ENCODE data around the gene PGF. TPM values are rescaled to one million over a fixed set of nuclear protein-coding genes. Genes with fewer than 3 reads are reported as not detected.
"Not testable (repeated sequence)": the region's sequence is repeated elsewhere in the genome, so short reads cannot be mapped to it uniquely, and the experiment has no call there.

PGF gene
- total RNA-seq, 1 donor from 2014 or later: 4.7 TPM

DNA sequence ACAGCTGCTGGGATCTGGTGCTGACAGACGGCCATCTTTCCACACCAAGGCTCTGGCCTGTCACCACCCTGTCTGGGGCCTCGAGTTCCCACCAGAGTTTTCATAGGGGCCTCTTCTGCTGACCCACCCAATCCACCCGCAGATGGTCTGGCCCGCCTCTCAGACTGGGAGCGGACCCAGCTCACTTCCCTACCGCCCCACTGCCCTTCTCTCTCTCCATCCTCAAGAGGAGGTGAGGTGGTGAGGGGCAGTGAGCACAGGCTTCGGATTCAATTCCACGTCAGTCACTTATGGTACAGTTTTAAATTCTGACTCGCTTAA, 20.1 kb downstream of the PGF start:
- H3K9me3 ChIP-seq: no peaks in the 10 kb centered on the region
- no peaks in the 10 kb centered on the region for H3K27me3 ChIP-seq
- TF ChIP-seq, protein P1, sequence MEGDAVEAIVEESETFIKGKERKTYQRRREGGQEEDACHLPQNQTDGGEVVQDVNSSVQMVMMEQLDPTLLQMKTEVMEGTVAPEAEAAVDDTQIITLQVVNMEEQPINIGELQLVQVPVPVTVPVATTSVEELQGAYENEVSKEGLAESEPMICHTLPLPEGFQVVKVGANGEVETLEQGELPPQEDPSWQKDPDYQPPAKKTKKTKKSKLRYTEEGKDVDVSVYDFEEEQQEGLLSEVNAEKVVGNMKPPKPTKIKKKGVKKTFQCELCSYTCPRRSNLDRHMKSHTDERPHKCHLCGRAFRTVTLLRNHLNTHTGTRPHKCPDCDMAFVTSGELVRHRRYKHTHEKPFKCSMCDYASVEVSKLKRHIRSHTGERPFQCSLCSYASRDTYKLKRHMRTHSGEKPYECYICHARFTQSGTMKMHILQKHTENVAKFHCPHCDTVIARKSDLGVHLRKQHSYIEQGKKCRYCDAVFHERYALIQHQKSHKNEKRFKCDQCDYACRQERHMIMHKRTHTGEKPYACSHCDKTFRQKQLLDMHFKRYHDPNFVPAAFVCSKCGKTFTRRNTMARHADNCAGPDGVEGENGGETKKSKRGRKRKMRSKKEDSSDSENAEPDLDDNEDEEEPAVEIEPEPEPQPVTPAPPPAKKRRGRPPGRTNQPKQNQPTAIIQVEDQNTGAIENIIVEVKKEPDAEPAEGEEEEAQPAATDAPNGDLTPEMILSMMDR (IDR thresholded peaks at IDR 0.05): no peak
- ATAC-seq (no peak), DNase-seq (peak; percentile 42)
- intact Hi-C loops (cut with DNase I): no loop called here
- no peak overlapping the region for H3K4me3 ChIP-seq
- peaks cover 41% of the 10 kb centered on the region for H3K4me1 ChIP-seq
- H3K27ac ChIP-seq: peak overlapping the region; percentile 63
- H3K36me3 ChIP-seq: no peaks in the 10 kb centered on the region

DNA sequence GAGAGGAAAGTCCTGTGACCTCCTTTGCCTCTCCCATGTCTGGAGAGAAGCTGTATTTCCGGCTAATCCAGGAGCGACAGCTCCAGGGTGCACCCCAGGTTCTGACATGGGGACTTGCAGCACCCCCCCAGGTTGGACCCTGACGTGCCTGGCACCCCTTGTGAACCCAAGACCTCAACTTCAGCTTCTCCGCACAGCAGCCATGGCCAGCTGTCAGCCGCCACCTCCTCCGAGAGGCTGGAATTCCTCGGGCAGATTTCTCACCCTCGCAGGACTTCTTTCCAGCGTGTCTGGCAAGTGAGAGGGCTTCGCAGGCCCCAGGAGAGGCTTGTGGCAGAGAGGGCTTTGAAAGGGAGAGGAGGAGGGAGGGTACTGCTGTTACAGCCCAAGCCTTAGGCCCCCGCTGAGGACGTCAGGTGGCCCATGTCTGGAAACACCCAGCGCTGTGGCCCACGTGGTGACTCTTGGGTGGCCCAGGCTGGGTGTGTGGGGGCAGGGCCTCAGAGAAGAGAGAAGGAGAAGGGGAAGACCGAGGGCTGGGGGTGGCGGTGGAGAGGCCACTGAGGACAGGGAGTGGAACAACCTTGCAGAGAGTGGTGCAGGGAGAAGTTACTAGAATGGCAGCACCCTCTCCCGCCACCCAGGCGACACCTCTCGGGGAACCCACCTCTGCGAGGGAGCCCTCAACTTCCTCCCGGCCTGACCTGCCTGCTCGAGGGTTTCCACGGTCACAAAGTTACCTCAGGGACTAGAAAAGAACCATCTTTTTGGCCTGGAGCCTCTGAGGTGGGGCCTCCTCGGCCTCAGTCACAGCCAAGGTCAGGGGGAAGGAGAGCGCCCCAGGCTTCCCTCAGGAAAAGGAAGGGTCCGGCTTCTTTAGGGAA, 20.7 kb downstream of the PGF start:
- H3K4me3 ChIP-seq: no peak overlapping the region
- H3K4me1 ChIP-seq: peaks cover 36% of the 10 kb centered on the region
- H3K36me3 ChIP-seq: no peaks in the 10 kb centered on the region
- intact Hi-C loops (cut with DNase I): no loop called here
- DNase-seq (peak; percentile 83), ATAC-seq (peak; percentile 72)
- no peaks in the 10 kb centered on the region for H3K27me3 ChIP-seq
- TF ChIP-seq, protein P1 (IDR thresholded peaks at IDR 0.05): no peak
- no peaks in the 10 kb centered on the region for H3K9me3 ChIP-seq
- H3K27ac ChIP-seq: peak overlapping the region; percentile 63

DNA sequence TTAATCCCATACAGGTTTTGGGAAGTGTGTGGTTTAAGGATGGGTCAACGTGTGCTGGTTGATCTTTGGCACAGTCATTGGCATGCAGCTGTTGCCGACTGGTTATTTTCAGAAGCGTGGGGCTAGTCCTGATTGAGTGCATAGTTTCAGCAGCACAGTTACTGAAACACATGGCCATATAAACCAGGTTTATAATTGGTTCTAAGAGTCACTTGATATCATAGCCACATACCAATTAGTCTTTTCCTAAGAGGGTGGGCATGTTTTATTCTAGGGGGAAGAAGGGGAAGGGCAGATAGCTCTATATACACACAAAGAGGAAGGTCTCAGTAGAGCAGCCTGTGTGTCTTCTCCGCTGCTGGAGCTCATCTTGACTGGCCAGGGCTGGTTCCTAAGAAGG, 21.4 kb downstream of the PGF start:
- intact Hi-C loops (cut with DNase I): no loop called here
- TF ChIP-seq, protein P1 (IDR thresholded peaks at IDR 0.05): no peak
- H3K36me3 ChIP-seq: no peaks in the 10 kb centered on the region
- H3K4me1 ChIP-seq: peaks cover 29% of the 10 kb centered on the region
- H3K4me3 ChIP-seq: no peak overlapping the region
- H3K9me3 ChIP-seq: no peaks in the 10 kb centered on the region
- H3K27me3 ChIP-seq: no peaks in the 10 kb centered on the region
- ATAC-seq (peak; percentile 33), DNase-seq (no peak)
- peak overlapping the region; percentile 63 for H3K27ac ChIP-seq

DNA sequence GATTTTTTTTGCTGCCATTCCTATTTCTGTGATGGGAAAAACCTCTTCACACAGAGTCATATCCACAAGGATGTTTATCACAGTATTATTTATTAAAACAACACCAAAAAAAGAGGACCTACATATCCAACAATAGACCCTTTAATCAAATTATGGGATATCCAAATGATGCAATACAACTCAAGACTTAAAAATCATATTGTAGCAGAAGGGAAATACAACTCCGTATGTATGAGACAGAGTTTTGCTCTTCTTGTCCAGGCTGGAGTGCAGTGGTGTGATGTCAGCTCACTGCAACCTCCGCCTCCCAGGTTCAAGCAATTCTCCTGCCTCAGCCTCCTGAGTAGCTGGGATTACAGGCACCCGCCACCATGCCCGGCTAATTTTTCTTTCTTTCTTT, 22.5 kb downstream of the PGF start:
- Histone ChIP-seq H3K4me1 (peaks cover 25% of the 10 kb centered on the region), H3K27ac (peak overlapping the region; percentile 24)
- H3K9me3 ChIP-seq; ATAC-seq; intact Hi-C loops (cut with DNase I); H3K27me3 ChIP-seq; H3K36me3 ChIP-seq; H3K4me3 ChIP-seq; DNase-seq: not testable (repeated sequence)

DNA sequence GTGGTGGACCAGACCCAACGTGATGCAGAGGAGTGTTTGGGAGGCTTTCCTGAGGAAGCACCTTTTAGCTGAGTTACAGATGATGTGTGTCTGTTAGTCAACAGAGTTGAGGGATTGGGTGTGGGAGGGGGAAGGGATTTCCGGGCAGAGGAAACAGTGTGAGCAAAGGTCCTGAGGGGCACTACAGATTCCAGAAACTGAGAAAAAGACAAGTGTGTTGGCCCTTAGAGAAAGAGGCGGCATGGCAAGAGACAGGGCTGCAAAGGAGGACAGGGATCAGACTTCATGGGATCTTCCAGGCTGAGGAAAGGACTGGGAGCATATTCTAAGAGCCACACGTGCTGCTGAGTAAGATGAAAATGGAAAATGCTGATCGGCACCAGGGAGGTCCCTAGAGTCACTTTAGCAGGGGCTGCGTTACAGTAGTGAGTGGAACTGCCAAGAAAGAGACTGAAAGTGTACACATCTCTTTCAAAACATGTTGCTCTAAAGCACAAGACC, 22.9 kb downstream of the PGF start:
- Histone ChIP-seq H3K4me1 (peaks cover 25% of the 10 kb centered on the region), H3K4me3 (no peak overlapping the region), H3K27me3 (no peaks in the 10 kb centered on the region), H3K9me3 (no peaks in the 10 kb centered on the region), H3K36me3 (no peaks in the 10 kb centered on the region), H3K27ac (peak overlapping the region; percentile 24)
- no peak for DNase-seq
- TF ChIP-seq, protein P1 (IDR thresholded peaks at IDR 0.05): no peak
- intact Hi-C loops (cut with DNase I): no loop called here
- peak; percentile 37 for ATAC-seq

DNA sequence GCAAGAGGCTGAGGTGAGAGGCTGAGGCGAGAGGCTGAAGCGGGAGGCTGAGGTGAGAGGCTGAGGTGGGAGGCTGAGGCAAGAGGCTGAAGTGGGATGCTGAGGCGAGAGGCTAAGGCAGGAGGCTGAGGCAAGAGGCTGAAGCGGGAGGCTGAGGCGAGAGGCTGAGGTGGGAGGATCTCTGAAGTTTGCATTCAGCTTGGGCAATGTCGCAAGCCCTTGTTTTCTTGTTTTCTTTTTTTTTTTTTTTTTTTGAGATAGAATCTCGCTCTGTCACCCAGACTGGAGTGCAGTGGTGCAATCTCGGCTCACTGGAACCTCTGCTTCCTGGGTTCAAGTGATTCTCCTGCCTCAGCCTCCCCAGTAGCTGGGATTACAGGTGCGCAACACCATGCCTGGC, 23.7 kb downstream of the PGF start:
- intact Hi-C loops (cut with DNase I); H3K27ac ChIP-seq; H3K4me3 ChIP-seq; DNase-seq; H3K36me3 ChIP-seq; H3K9me3 ChIP-seq; ATAC-seq; H3K27me3 ChIP-seq: not testable (repeated sequence)
- peaks cover 25% of the 10 kb centered on the region for H3K4me1 ChIP-seq

Measured in upper lobe of right lung (tissue), 1 donor.